DND-41 (cell line): Measurements from ENCODE around the gene RXFP4.

Source experiments
- ATAC-seq: fragments of 200-7000 bp; cut with Tn5 transposase; 3 replicates; pipeline ENCODE4 v1.9.1; 2021; ENCODE audit warnings: low read depth; ENCODE audit not compliant: insufficient read depth
- DNase-seq: peaks from one replicate; pipeline ENCODE4 v3.0.0-alpha.2; 2020
- H2AFZ ChIP-seq: 2 replicates; pipeline ENCODE4 v1.6.0; 2012; ENCODE audit warnings: low read depth, low read length
- H3K27ac ChIP-seq: 2 replicates; pipeline ENCODE4 v1.5.1; 2012; ENCODE audit warnings: low read length, inconsistent platforms
- H3K27me3 ChIP-seq: fragments of 200-600 bp; sonication (generic); 2 replicates; pipeline ENCODE4 v1.6.0; 2012; ENCODE audit warnings: low read length, mild to moderate bottlenecking, inconsistent platforms; ENCODE audit not compliant: insufficient read depth, poor library complexity
- H3K36me3 ChIP-seq: 2 replicates; pipeline ENCODE4 v1.5.1; 2012; ENCODE audit warnings: low read length, inconsistent platforms; ENCODE audit not compliant: insufficient read depth
- H3K4me1 ChIP-seq: 2 replicates; pipeline ENCODE4 v1.5.1; 2012; ENCODE audit warnings: mild to moderate bottlenecking, low read length; ENCODE audit not compliant: insufficient read depth
- H3K4me2 ChIP-seq: 2 replicates; pipeline ENCODE4 v1.6.0; 2012; ENCODE audit warnings: mild to moderate bottlenecking, moderate library complexity, low read length, inconsistent platforms; ENCODE audit not compliant: insufficient read depth
- H3K4me3 ChIP-seq, 2 experiments: fragments of 200-600 bp in 1 of 2; shearing (Covaris generic) in 1 of 2; 2 replicates each; pipeline ENCODE4 v1.5.1; 2012 to 2016; ENCODE audit warnings: inconsistent platforms in 2 of 2, low read length in 2 of 2, mild to moderate bottlenecking in 2 of 2, low read depth in 1 of 2, moderate library complexity in 1 of 2
- H3K79me2 ChIP-seq: 2 replicates; pipeline ENCODE4 v1.6.0; 2012; ENCODE audit warnings: low read length, inconsistent platforms; ENCODE audit not compliant: insufficient read depth
- H3K9ac ChIP-seq: 2 replicates; pipeline ENCODE4 v1.6.0; 2012; ENCODE audit warnings: low read depth, mild to moderate bottlenecking, inconsistent platforms, low read length, moderate library complexity
- H3K9me3 ChIP-seq: 2 replicates; pipeline ENCODE4 v1.5.1; 2012; ENCODE audit warnings: low read length, moderate library complexity, mild to moderate bottlenecking, inconsistent platforms; ENCODE audit not compliant: insufficient read depth, severe bottlenecking
- H4K20me1 ChIP-seq: 2 replicates; pipeline ENCODE4 v1.6.0; 2012; ENCODE audit warnings: low read length; ENCODE audit not compliant: insufficient read depth
- CTCF ChIP-seq: IDR thresholded peaks from 2 replicates; pipeline ENCODE4 v1.5.1; 2012; ENCODE audit warnings: borderline replicate concordance, low read length, moderate library complexity, mild to moderate bottlenecking; ENCODE audit not compliant: poor library complexity, severe bottlenecking; ENCODE audit errors: extremely low read depth
- EZH2 ChIP-seq: IDR thresholded peaks from 3 replicates; pipeline ENCODE4 v1.6.1; 2012; ENCODE audit warnings: borderline replicate concordance, low read depth, mild to moderate bottlenecking, moderate library complexity, low read length, inconsistent platforms; ENCODE audit not compliant: severe bottlenecking

The RXFP4 gene

GRCh38 chr1:155934936-155935590, 6.4 kb upstream of the RXFP4 start:
- Histone ChIP-seq H2AFZ (peak overlapping the region; percentile 91), H4K20me1 (peaks cover 31% of the 10 kb centered on the region), H3K4me1 (peaks cover 46% of the 10 kb centered on the region), H3K9me3 (no peaks in the 10 kb centered on the region), H3K4me2 (peak overlapping the region; percentile 94), H3K36me3 (peaks cover 40% of the 10 kb centered on the region), H3K27ac (peak overlapping the region; percentile 97), H3K27me3 (no peaks in the 10 kb centered on the region), H3K4me3 (peak overlapping the region; percentile 65 to 78), H3K79me2 (peaks cover 51% of the 10 kb centered on the region), H3K9ac (peak overlapping the region; percentile 88)
- ATAC-seq (no peak), DNase-seq (peak; percentile 24)
- no peak for TF ChIP-seq EZH2
- TF ChIP-seq CTCF = no peak

GRCh38 chr1:155938220-155938627, 3.2 kb upstream of the RXFP4 start:
- H3K4me3 ChIP-seq = no peak overlapping the region
- peaks cover 3% of the 10 kb centered on the region for H4K20me1 ChIP-seq
- no peak overlapping the region for H3K27ac ChIP-seq
- ATAC-seq (peak; percentile 45), DNase-seq (peak; percentile 65)
- no peak overlapping the region for H3K9ac ChIP-seq
- no peak overlapping the region for H3K4me2 ChIP-seq
- TF ChIP-seq CTCF = peak; percentile 93
- no peak for TF ChIP-seq EZH2
- H3K4me1 ChIP-seq = peaks cover 37% of the 10 kb centered on the region
- peaks cover 20% of the 10 kb centered on the region for H3K79me2 ChIP-seq
- H2AFZ ChIP-seq = no peak overlapping the region
- no peaks in the 10 kb centered on the region for H3K9me3 ChIP-seq
- peaks cover 9% of the 10 kb centered on the region for H3K36me3 ChIP-seq
- no peaks in the 10 kb centered on the region for H3K27me3 ChIP-seq

- ATAC-seq = peak; percentile 33; the same call in 1 of the 3 replicates
Observed at GRCh38 chr1:155940482-155940992, 901 bp upstream of the RXFP4 start.

More at GRCh38 chr1:155940482-155940992, 901 bp upstream of the RXFP4 start:
- Histone ChIP-seq H3K9me3 (no peaks in the 10 kb centered on the region), H3K79me2 (no peaks in the 10 kb centered on the region), H3K27me3 (no peaks in the 10 kb centered on the region), H3K27ac (peak overlapping the region; percentile 37), H3K9ac (peak overlapping the region; percentile 11; the same call in 1 of the 2 replicates), H3K4me1 (peaks cover 23% of the 10 kb centered on the region), H3K4me2 (no peak overlapping the region), H4K20me1 (no peaks in the 10 kb centered on the region; the same call in 1 of the 2 replicates), H3K4me3 (no peak overlapping the region), H3K36me3 (no peaks in the 10 kb centered on the region), H2AFZ (peak overlapping the region; percentile 38; the same call in 1 of the 2 replicates)
- peak; percentile 23 for DNase-seq
- TF ChIP-seq CTCF (no peak), EZH2 (no peak)
